Esophagus muscularis mucosa (tissue), 4 donors: ENCODE data around the gene SYT11. TPM values are rescaled to one million over a fixed set of nuclear protein-coding genes. Genes with fewer than 3 reads are reported as not detected.
A peak's percentile ranks its signal among the peaks of the same experiment; 100 is the strongest.
"Not testable (repeated sequence)": the region's sequence is repeated elsewhere in the genome, so short reads cannot be mapped to it uniquely, and the experiment has no call there.

Experiments used
- DNase-seq: peaks from one replicate; pipeline ENCODE4 v3.0.0-alpha.2; 2017; ENCODE audit errors: extremely low spot score
- H3K27ac ChIP-seq, 4 donors: fragments of 200-600 bp; sonication (generic); replicated peaks in 1 of 4; 1 replicate in 3 of 4; 2 replicates in 1 of 4; pipeline ENCODE4 v1.5.1; 2016 to 2019; ENCODE audit warnings: mild to moderate bottlenecking in 1 of 4
- H3K27me3 ChIP-seq, 4 donors: fragments of 200-600 bp; sonication (generic); one replicate each; pipeline versions ENCODE4 v1.5.1 to v1.6.0; 2016 to 2019
- H3K36me3 ChIP-seq, 4 donors: fragments of 200-600 bp; sonication (generic); one replicate each; pipeline ENCODE4 v1.5.1; 2016 to 2019
- H3K4me1 ChIP-seq, 4 donors: fragments of 200-600 bp; sonication (generic); one replicate each; pipeline ENCODE4 v1.5.1; 2016 to 2019
- H3K4me3 ChIP-seq, 4 donors: fragments of 200-600 bp; sonication (generic); 1 replicate in 2 of 4; 2 replicates in 2 of 4; pipeline ENCODE4 v1.5.1; 2016 to 2019; ENCODE audit warnings: mild to moderate bottlenecking in 4 of 4, moderate library complexity in 1 of 4
- H3K9me3 ChIP-seq, 4 donors: fragments of 200-600 bp; sonication (generic); 1 replicate in 3 of 4; 2 replicates in 1 of 4; pipeline ENCODE4 v1.5.1; 2016 to 2019
- CTCF ChIP-seq, 3 experiments: fragments of 200-600 bp in 2 of 3; fragments of 450-650 bp in 1 of 3; sonication (generic) in 2 of 3; IDR thresholded peaks; one replicate each; pipeline ENCODE4 v1.5.1; 2017 to 2019; ENCODE audit warnings: antibody characterized with exemption in 3 of 3, mild to moderate bottlenecking in 2 of 3, moderate library complexity in 1 of 3
- EP300 ChIP-seq: sonication (generic); formaldehyde crosslinking; IDR thresholded peaks from one replicate; pipeline ENCODE4 v1.6.1; 2017; ENCODE audit warnings: antibody characterized with exemption
- POLR2A ChIP-seq: fragments of 450-650 bp; IDR thresholded peaks from one replicate; pipeline ENCODE4 v1.6.1; 2017; ENCODE audit warnings: antibody characterized with exemption, moderate library complexity, mild to moderate bottlenecking, low read depth
- POLR2AphosphoS5 ChIP-seq, 2 donors: sonication (generic); formaldehyde crosslinking; IDR thresholded peaks; one replicate each; pipeline ENCODE4 v1.6.1; 2017; ENCODE audit warnings: antibody characterized with exemption in 2 of 2
- WGBS: methylation state at CpG from one replicate; pipeline ENCODE4 v1.1.5; 2018; 5-methylcytosine and 5-hydroxymethylcytosine counted together
- intact Hi-C: fragments of 100-400 bp; cut with DNase I; formaldehyde crosslinking; loops from one replicate; pipeline ENCODE4 v1.15.1; 2023
- total RNA-seq, 4 donors: library from RNA; depleted of rRNA; stranded (reverse); fragments of >200 nt; gene quantifications; one replicate each; pipeline versions ENCODE4 v1.1.0 to v1.2.1, GENCODE V29; 2016

SYT11 gene
- total RNA-seq, 4 donors from 2014 or later, result 8.3 to 25.2 (median 20.3) TPM

DNA sequence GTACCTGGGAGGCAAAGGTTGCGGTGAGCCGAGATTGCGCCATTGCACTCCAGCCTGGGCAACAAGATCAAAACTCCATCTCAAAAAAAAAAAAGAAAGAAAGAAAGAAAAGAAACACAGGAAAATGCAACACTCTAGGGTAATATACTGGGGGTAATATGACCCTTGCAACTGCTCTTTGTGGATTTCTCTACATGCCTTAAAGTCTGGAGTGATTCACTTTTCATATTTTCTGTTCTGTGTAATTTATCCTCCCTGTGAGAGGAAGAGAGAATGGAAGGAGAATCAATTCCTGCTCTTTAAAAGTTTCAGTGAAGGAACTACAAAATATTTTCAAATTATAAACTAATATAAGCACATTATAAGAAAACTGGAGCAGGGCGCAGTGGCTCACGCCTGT lies 29.1 kb downstream of the SYT11 start:
- Histone ChIP-seq H3K27me3 (no peaks in the 10 kb centered on the region), H3K9me3 (no peaks in the 10 kb centered on the region), H3K36me3 (peaks cover 0 to 4% (median 0%) of the 10 kb centered on the region in 4 donors), H3K27ac (no peak overlapping the region), H3K4me3 (no peak overlapping the region), H3K4me1 (peaks cover 10 to 21% (median 12%) of the 10 kb centered on the region in 4 donors)
- intact Hi-C loops, result no loop called here
- TF ChIP-seq POLR2A (no peak), EP300 (no peak), CTCF (IDR thresholded peaks at IDR 0.05) (no peak), POLR2AphosphoS5 (IDR thresholded peaks at IDR 0.05) (no peak)
- DNase-seq, result no peak
- WGBS, result 93% methylated on average over 5 of the region's 5 CpGs

DNA sequence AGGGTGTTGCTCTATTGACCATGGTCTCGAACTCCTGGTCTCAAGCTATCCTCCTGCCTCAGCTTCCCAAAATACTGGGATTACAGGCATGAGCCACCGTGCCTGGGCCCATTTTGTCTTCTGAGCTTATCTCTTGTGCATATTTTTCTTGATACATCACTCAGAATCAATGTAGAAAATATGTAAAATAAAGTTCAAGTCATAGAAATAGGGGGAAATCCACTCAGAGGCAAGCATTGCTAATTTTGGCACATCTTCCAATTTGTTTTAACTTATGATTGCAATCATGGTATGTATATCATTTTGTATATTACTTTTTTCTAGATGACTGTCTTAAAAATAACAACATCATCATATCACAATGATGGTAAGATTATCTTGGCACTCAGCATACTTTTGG lies 30.2 kb downstream of the SYT11 start:
- Histone ChIP-seq H3K4me3 (no peak overlapping the region), H3K27ac (no peak overlapping the region), H3K27me3 (no peaks in the 10 kb centered on the region), H3K36me3 (no peaks in the 10 kb centered on the region), H3K9me3 (no peaks in the 10 kb centered on the region), H3K4me1 (peaks cover 16 to 22% (median 20%) of the 10 kb centered on the region in 4 donors)
- WGBS, result 81% methylated on average over 2 of the region's 2 CpGs
- no peak for DNase-seq
- TF ChIP-seq CTCF (IDR thresholded peaks at IDR 0.05) (no peak), POLR2A (no peak), POLR2AphosphoS5 (IDR thresholded peaks at IDR 0.05) (no peak), EP300 (no peak)
- intact Hi-C loops, result no loop called here

DNA sequence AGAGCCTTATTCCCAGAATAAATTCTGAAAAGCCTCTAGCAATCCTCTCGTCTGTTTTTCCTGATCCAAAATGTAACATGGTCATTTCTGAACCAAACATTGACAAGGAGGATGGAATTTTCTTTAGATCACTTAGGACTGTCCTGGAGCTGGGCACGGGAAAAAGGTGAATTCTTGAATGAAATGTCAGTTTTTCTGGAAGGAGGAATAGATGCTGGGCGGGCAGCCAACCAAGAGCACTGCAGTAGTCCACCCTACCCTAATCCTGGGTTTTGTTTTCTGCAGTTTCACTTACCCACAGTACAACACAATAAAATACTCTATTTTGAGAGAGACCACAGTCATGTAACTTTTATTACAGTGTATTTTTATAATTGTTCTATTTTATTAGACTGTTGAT lies 30.9 kb downstream of the SYT11 start:
- intact Hi-C loops, result no loop called here
- H3K9me3 ChIP-seq, result no peaks in the 10 kb centered on the region
- H3K4me1 ChIP-seq, result peaks cover 16 to 21% (median 20%) of the 10 kb centered on the region in 4 donors
- TF ChIP-seq POLR2A, result no peak
- H3K4me3 ChIP-seq, result no peak overlapping the region
- no peaks in the 10 kb centered on the region for H3K27me3 ChIP-seq
- WGBS, result 77% methylated on average over 3 of the region's 3 CpGs
- H3K36me3 ChIP-seq, result no peaks in the 10 kb centered on the region
- H3K27ac ChIP-seq, result no peak overlapping the region
- DNase-seq, result no peak

GRCh38 chr1:155892796-155893195 lies 33.4 kb downstream of the SYT11 start:
- Histone ChIP-seq H3K9me3 (no peaks in the 10 kb centered on the region), H3K4me1 (peaks cover 16 to 21% (median 20%) of the 10 kb centered on the region in 4 donors), H3K36me3 (peaks cover 8 to 23% (median 15%) of the 10 kb centered on the region in 4 donors), H3K27ac (peak overlapping the region; percentile 63 to 76 (median 68)), H3K4me3 (no peak overlapping the region), H3K27me3 (no peaks in the 10 kb centered on the region)
- 21% methylated on average over 3 of the region's 3 CpGs for WGBS
- no peak for DNase-seq
- TF ChIP-seq POLR2A (no peak), EP300 (no peak), CTCF (IDR thresholded peaks at IDR 0.05) (no peak), POLR2AphosphoS5 (IDR thresholded peaks at IDR 0.05) (no peak)
- intact Hi-C loops, result no loop called here

DNA sequence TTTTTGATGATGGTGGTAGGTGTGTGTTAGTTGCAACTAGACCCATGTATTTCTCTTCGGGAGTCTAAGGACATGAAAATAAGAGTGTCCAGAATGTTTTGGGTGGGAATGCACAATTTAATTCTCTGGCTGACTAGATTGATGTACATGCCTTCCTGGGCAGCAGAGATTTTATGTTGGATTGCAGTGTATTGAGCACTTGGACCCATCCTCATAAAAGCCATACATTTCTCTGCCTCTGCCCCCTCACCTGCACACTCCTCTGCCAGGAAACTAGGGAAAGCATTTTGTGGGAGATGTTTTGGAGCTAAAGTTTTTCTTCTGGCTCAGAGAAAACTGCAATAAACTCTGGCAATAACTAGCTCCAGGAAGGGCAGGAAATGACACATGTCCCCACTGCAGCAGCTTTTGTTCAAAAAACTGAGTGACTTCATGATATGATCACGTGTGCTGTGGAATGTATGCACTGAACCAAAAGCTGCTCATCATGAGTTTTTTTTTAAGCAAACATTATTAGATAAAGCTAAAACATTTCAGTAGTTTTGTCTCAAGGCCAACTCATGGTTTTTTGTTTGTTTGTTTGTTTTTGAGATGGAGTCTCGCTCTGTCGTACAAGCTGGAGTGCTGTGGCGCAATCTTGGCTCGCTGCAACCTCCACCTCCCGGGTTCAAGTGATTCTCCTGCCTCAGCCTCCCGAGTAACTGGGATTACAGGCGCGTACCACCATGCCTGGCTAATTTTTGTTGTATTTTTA lies 34.2 kb downstream of the SYT11 start:
- peak overlapping the region; percentile 63 to 76 (median 68) for H3K27ac ChIP-seq
- intact Hi-C loops, result no loop called here
- H3K27me3 ChIP-seq, result no peaks in the 10 kb centered on the region
- no peak overlapping the region for H3K4me3 ChIP-seq
- DNase-seq, result no peak
- peaks cover 16 to 21% (median 20%) of the 10 kb centered on the region in 4 donors for H3K4me1 ChIP-seq
- peaks cover 8 to 26% (median 19%) of the 10 kb centered on the region in 4 donors for H3K36me3 ChIP-seq
- no peaks in the 10 kb centered on the region for H3K9me3 ChIP-seq
- TF ChIP-seq POLR2AphosphoS5 (IDR thresholded peaks at IDR 0.05) (peak; percentile 48 to 53), POLR2A (no peak)
- 65% methylated on average over 10 of the region's 10 CpGs for WGBS

DNA sequence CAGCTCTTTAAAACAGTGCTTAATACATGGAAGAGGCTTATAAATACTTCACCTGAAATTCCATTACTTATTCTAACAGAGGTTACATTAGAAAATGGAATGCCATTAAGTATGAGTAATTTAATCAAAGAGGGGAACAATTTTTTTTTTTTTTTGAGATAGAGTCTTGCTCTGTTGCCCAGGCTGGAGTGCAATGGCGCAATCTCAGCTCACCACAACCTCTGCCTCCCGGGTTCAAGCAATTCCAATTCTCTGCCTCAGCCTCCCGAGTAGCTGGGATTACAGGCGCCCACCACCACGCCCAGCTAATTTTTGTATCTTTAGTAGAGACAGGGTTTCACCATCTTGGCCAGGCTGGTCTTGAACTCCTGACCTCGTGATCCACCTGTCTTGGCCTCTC lies 36.2 kb downstream of the SYT11 start:
- H3K36me3 ChIP-seq, result peaks cover 22 to 47% (median 39%) of the 10 kb centered on the region in 4 donors
- H3K9me3 ChIP-seq, H3K27ac ChIP-seq, DNase-seq, intact Hi-C loops, H3K4me3 ChIP-seq, H3K27me3 ChIP-seq: not testable (repeated sequence)
- H3K4me1 ChIP-seq, result peaks cover 16 to 25% (median 21%) of the 10 kb centered on the region in 4 donors
- WGBS, result 92% methylated on average over 6 of the region's 6 CpGs

DNA sequence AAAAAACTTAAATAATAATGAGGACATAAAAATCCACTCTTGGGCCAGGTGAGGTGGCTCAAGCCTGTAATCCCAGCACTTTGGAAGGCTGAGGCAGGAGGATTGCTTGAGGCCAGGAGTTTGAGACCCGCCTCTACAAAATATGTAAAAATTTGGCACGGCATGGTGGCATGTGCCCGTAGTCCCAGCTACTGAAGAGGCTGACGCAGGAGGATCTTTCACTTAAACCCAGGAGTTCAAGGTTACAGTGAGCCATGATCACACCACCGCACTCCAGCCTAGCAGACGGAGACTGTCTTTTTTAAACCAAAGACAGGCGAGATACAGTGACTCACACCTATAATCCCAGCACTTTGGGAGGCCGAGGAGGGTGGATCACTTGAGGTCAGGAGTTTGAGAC lies 37.1 kb downstream of the SYT11 start:
- H3K27ac ChIP-seq, H3K9me3 ChIP-seq, H3K27me3 ChIP-seq, intact Hi-C loops, H3K4me3 ChIP-seq, DNase-seq: not testable (repeated sequence)
- Histone ChIP-seq H3K36me3 (peaks cover 29 to 55% (median 47%) of the 10 kb centered on the region in 4 donors), H3K4me1 (peaks cover 16 to 25% (median 21%) of the 10 kb centered on the region in 4 donors)
- WGBS, result 94% methylated on average over 8 of the region's 8 CpGs
